Measurements from ENCODE around the gene KRT13. TPM values are rescaled to one million over a fixed set of nuclear protein-coding genes. Genes with fewer than 3 reads are reported as not detected.

KRT13 gene
- polyA plus RNA-seq, 1 donor from 2014 or later = not detected

DNA sequence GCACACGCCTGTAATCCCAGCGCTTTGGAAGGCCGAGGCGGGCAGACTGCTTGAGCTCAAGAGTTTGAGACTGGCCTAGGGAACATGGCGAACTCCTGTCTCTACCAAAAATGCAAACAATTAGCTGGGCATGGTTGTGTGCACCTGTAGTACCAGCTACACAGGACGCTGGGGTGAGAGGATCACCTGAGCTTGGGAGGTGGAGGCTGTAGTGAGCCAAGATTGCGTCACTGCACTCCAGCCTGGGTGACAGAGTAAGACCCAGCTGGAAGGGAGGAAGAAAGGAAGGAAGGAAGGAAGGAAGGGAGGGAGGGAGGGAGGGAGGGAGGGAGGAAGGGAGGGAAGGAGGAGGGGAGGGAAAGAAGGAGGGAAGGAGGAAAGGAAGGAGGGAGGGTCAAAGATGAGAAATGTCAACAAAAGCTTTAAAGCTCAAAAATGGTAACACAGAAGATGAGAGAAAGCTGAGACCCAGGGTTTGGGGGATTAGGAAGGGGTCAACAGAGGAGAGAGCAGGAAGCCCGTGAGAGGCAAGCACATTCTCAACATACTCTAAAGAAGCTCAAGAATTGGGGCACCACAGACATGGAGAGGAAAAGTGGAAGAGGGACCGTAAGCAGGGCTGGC lies 27.6 kb upstream of the KRT13 start:
- H3F3A ChIP-seq (ENCODE audit: insufficient read depth, low read length, poor library complexity, severe bottlenecking) = no peaks in the 10 kb centered on the region
- H3K27ac ChIP-seq (ENCODE audit: low read length) = no peak overlapping the region
- TF ChIP-seq RAD21 (conservative IDR thresholded peaks at IDR 0.05) (no peak), TAF1 (IDR thresholded peaks at IDR 0.05; ENCODE audit: low read depth) (no peak), EZH2 (IDR thresholded peaks at IDR 0.05; ENCODE audit: borderline replicate concordance, insufficient read depth, low read length, poor library complexity, severe bottlenecking) (no peak), POLR2AphosphoS5 (IDR thresholded peaks at IDR 0.05) (no peak), EP300 (conservative IDR thresholded peaks at IDR 0.05; ENCODE audit: poor library complexity, severe bottlenecking) (no peak)
- TF ChIP-seq, protein P1, sequence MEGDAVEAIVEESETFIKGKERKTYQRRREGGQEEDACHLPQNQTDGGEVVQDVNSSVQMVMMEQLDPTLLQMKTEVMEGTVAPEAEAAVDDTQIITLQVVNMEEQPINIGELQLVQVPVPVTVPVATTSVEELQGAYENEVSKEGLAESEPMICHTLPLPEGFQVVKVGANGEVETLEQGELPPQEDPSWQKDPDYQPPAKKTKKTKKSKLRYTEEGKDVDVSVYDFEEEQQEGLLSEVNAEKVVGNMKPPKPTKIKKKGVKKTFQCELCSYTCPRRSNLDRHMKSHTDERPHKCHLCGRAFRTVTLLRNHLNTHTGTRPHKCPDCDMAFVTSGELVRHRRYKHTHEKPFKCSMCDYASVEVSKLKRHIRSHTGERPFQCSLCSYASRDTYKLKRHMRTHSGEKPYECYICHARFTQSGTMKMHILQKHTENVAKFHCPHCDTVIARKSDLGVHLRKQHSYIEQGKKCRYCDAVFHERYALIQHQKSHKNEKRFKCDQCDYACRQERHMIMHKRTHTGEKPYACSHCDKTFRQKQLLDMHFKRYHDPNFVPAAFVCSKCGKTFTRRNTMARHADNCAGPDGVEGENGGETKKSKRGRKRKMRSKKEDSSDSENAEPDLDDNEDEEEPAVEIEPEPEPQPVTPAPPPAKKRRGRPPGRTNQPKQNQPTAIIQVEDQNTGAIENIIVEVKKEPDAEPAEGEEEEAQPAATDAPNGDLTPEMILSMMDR (IDR thresholded peaks at IDR 0.05; ENCODE audit: poor library complexity, severe bottlenecking) = no peak
- no peak overlapping the region for H3K4me3 ChIP-seq (ENCODE audit: low read length)
- H3K9me3 ChIP-seq (ENCODE audit: low read length) = no peaks in the 10 kb centered on the region
- no peaks in the 10 kb centered on the region for H4K20me1 ChIP-seq (ENCODE audit: insufficient read depth)
- H3K9me2 ChIP-seq (ENCODE audit: insufficient read depth, low read length) = no peaks in the 10 kb centered on the region
- no peak overlapping the region for H3K9ac ChIP-seq (ENCODE audit: low read length)
- no peaks in the 10 kb centered on the region for H3K36me3 ChIP-seq (ENCODE audit: insufficient read depth, low read length)
- H3K27me3 ChIP-seq (ENCODE audit: insufficient read depth, low read depth, low read length) = peaks cover 13% of the 10 kb centered on the region
- H3K4me2 ChIP-seq (ENCODE audit: low read length) = no peak overlapping the region
- H2AFZ ChIP-seq (ENCODE audit: low read depth, low read length) = no peak overlapping the region
- no peaks in the 10 kb centered on the region for H3K79me2 ChIP-seq (replicated peaks; ENCODE audit: insufficient read depth, low read length)

DNA sequence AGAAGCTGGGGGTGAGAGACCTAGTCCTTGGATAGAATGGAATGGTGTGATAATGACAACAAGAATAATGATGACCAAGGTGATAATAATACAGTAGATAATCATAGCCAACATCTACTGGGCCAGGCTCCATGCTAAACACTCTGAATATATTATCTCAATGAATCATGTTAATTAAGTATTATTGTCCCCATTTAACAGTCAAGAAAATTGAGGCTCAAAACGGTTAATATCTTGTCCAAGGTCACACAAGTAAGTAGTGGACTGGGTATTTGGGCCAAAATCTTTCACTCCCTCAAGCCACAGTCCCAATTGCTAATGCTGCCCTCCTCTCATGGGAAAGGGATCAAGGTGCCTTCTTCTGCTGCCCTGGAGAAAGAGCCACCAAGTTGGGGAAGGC lies 26.6 kb upstream of the KRT13 start:
- Histone ChIP-seq H3K4me3 (ENCODE audit: low read length) (no peak overlapping the region), H3K4me2 (ENCODE audit: low read length) (no peak overlapping the region), H3K9me3 (ENCODE audit: low read length) (no peaks in the 10 kb centered on the region), H3K27ac (ENCODE audit: low read length) (no peak overlapping the region), H3K36me3 (ENCODE audit: insufficient read depth, low read length) (no peaks in the 10 kb centered on the region), H3F3A (ENCODE audit: insufficient read depth, low read length, poor library complexity, severe bottlenecking) (no peaks in the 10 kb centered on the region), H3K79me2 (replicated peaks; ENCODE audit: insufficient read depth, low read length) (no peaks in the 10 kb centered on the region), H4K20me1 (ENCODE audit: insufficient read depth) (no peaks in the 10 kb centered on the region), H3K27me3 (ENCODE audit: insufficient read depth, low read depth, low read length) (peaks cover 24% of the 10 kb centered on the region), H3K9me2 (ENCODE audit: insufficient read depth, low read length) (no peaks in the 10 kb centered on the region), H3K9ac (ENCODE audit: low read length) (no peak overlapping the region), H2AFZ (ENCODE audit: low read depth, low read length) (no peak overlapping the region)
- TF ChIP-seq TAF1 (IDR thresholded peaks at IDR 0.05; ENCODE audit: low read depth) (no peak), RAD21 (conservative IDR thresholded peaks at IDR 0.05) (no peak), SMC3 (conservative IDR thresholded peaks at IDR 0.05; ENCODE audit: poor library complexity) (no peak)
- TF ChIP-seq, protein P1 (IDR thresholded peaks at IDR 0.05; ENCODE audit: poor library complexity, severe bottlenecking) = no peak

Data from neural cell (in vitro differentiated cells).